HepG2 (cell line): Measurements from ENCODE around the gene CRLF3. TPM values are rescaled to one million over a fixed set of nuclear protein-coding genes. Genes with fewer than 3 reads are reported as not detected.

Experiments used
- ATAC-seq: fragments of 200-7000 bp; cut with Tn5 transposase; 3 replicates; pipeline ENCODE4 v1.9.1; 2020; ENCODE audit warnings: mild to moderate bottlenecking, moderate library complexity
- BruUV-seq: library from RNA; stranded (reverse); fragments of 400-500 nt; replicated peaks from 2 replicates; lab custom pipeline; 2021; lab: Mats Ljungman, UMichigan
- CTCF ChIA-PET: fragments of 300-600 bp; formaldehyde crosslinking; extraction: SDS; loops from one replicate; lab custom pipeline; 2021; ENCODE audit warnings: low total read pairs, inconsistent platforms, low intra/inter-chr PET ratio; lab: Yijun Ruan, JAX
- POLR2A ChIA-PET: fragments of 350-600 bp; sonication (Branson Sonifier 250); formaldehyde crosslinking; loops from one replicate; lab custom pipeline; 2020; ENCODE audit warnings: antibody characterized with exemption, inconsistent platforms; lab: Yijun Ruan, JAX
- DNase-seq: peaks from one replicate; pipeline ENCODE4 v3.0.0-alpha.2; 2015; ENCODE audit warnings: low spot score
- FAIRE-seq: peaks from 3 replicates; lab custom pipeline; 2011; peaks lifted over from hg19 to GRCh38; lab: Jason Lieb, UNC
- H2AFZ ChIP-seq: one replicate; pipeline ENCODE4 v1.6.1; 2011; ENCODE audit warnings: low read length, inconsistent platforms
- H3K27ac ChIP-seq: fragments of 300-600 bp; 3 replicates; pipeline ENCODE4 v1.8.0; 2011; ENCODE audit warnings: mixed run types, mild to moderate bottlenecking, mixed read lengths, low read length, inconsistent platforms; ENCODE audit not compliant: insufficient read depth; ENCODE audit errors: extremely low read length
- H3K27me3 ChIP-seq, 2 experiments: fragments of 200-600 bp in 1 of 2; 2 replicates in 1 of 2; 3 replicates in 1 of 2; pipeline versions ENCODE4 v1.6.0 to v1.8.0; 2011; ENCODE audit warnings: low read length in 2 of 2, mild to moderate bottlenecking in 2 of 2, moderate library complexity in 2 of 2, inconsistent platforms in 1 of 2; ENCODE audit not compliant: insufficient read depth in 2 of 2, control insufficient read depth in 1 of 2
- H3K36me3 ChIP-seq, 2 experiments: fragments of 200-600 bp in 1 of 2; replicated peaks in 1 of 2; 2 replicates in 1 of 2; 3 replicates in 1 of 2; pipeline versions ENCODE4 v1.5.1 to v1.8.0; 2011; ENCODE audit warnings: low read length in 2 of 2, inconsistent platforms in 1 of 2; ENCODE audit not compliant: insufficient read depth in 2 of 2, control insufficient read depth in 1 of 2
- H3K4me1 ChIP-seq: 2 replicates; pipeline ENCODE4 v1.5.1; 2012; ENCODE audit warnings: low read length, inconsistent platforms; ENCODE audit not compliant: insufficient read depth
- H3K4me2 ChIP-seq: 2 replicates; pipeline ENCODE4 v1.6.0; 2011; ENCODE audit warnings: low read depth, low read length, inconsistent platforms
- H3K4me3 ChIP-seq, 3 experiments: fragments of 200-600 bp in 1 of 3; sonication (generic), shearing (Covaris generic) in 1 of 3; replicated peaks in 1 of 3; 2 replicates each; pipeline ENCODE4 v1.5.1; 2011 to 2016; ENCODE audit warnings: low read length in 3 of 3, inconsistent platforms in 2 of 3, low read depth in 2 of 3, mild to moderate bottlenecking in 2 of 3, control low read depth in 1 of 3, mixed read lengths in 1 of 3; ENCODE audit not compliant: insufficient read depth in 1 of 3
- H3K79me2 ChIP-seq: one replicate; pipeline ENCODE4 v1.6.1; 2011; ENCODE audit warnings: low read length, inconsistent platforms; ENCODE audit not compliant: insufficient read depth
- H3K9ac ChIP-seq: 2 replicates; pipeline ENCODE4 v1.6.0; 2011; ENCODE audit warnings: mild to moderate bottlenecking, low read depth, low read length, inconsistent platforms; ENCODE audit not compliant: insufficient read depth
- H3K9me3 ChIP-seq: 2 replicates; pipeline ENCODE4 v1.5.1; 2012; ENCODE audit warnings: mild to moderate bottlenecking, low read length
- H4K20me1 ChIP-seq: 2 replicates; pipeline ENCODE4 v1.6.0; 2011; ENCODE audit warnings: inconsistent platforms, mild to moderate bottlenecking, low read length, moderate library complexity; ENCODE audit not compliant: insufficient read depth
- AGO2 ChIP-seq: fragments of 200-400 bp; formaldehyde crosslinking; optimal IDR thresholded peaks from 2 replicates; pipeline ENCODE3; 2017; ENCODE audit warnings: mild to moderate bottlenecking, low read depth, low read length, moderate library complexity
- NR2C2 ChIP-seq: sonication (generic); formaldehyde crosslinking; IDR thresholded peaks from 2 replicates; pipeline ENCODE4 v1.4.0; 2020; ENCODE audit warnings: missing genetic modification reagents, mild to moderate bottlenecking, moderate library complexity, borderline replicate concordance
- RBM22 ChIP-seq: fragments of 200-400 bp; formaldehyde crosslinking; optimal IDR thresholded peaks from 2 replicates; pipeline ENCODE3; 2017; ENCODE audit warnings: mild to moderate bottlenecking, low read length, moderate library complexity
- STAT6 ChIP-seq: sonication (generic); formaldehyde crosslinking; IDR thresholded peaks from 2 replicates; pipeline ENCODE4 v1.4.0; 2020; ENCODE audit warnings: missing genetic modification reagents, mild to moderate bottlenecking, borderline replicate concordance
- WGBS: methylation state at CpG from one replicate; pipeline ENCODE4 v1.1.6; 2017; ENCODE audit warnings: low lambda C conversion rate; 5-methylcytosine and 5-hydroxymethylcytosine counted together
- in situ Hi-C: cut with HindIII; loops from 2 replicates; pipeline ENCODE4 v1.10.0; 2017; ENCODE audit warnings: low pct_unique_long_range_greater_than_20kb; ENCODE audit not compliant: extremely low pct_ligation_motif_present
- intact Hi-C: fragments of 100-400 bp; cut with micrococcal nuclease; formaldehyde crosslinking; loops from one replicate; pipeline ENCODE4 v1.10.0; 2022; ENCODE audit not compliant: unreplicated experiment
- polyA plus RNA-seq, 8 experiments: library from polyadenylated mRNA; depleted of rRNA in 3 of 8; stranded (reverse) in 7 of 8; unstranded in 1 of 8; fragments of >200 nt; fragmentation: Illumina TruSeq in 4 of 8; extraction: Trizol in 4 of 8; gene quantifications; 2 replicates each; pipeline versions ENCODE4 v1.2.1 to v1.2.3, GENCODE V29; 2011 to 2016; ENCODE audit warnings: low read depth in 4 of 8, missing spikeins in 1 of 8, mixed read lengths in 1 of 8; ENCODE audit not compliant: insufficient read depth in 1 of 8
- total RNA-seq, 5 experiments: library from RNA; depleted of rRNA; stranded (reverse); fragments of >200 nt; fragmentation: Illumina TruSeq; extraction: Trizol; gene quantifications; 2 replicates each; pipeline ENCODE4 v1.2.3, GENCODE V29; 2016; ENCODE audit warnings: low read depth in 1 of 5

The CRLF3 gene
- total and polyA plus RNA-seq, 2 of the 13 experiments (the other 11 are each of a cell fraction or from before 2014, with no cell fraction given): 6.4 to 9.1 TPM

GRCh38 chr17:30793282-30793977 lies 31.1 kb downstream of the CRLF3 start:
- BruUV-seq: no TSS peak
- CTCF ChIA-PET: no interaction called here
- no peak for DNase-seq
- no peak for FAIRE-seq
- no peaks in the 10 kb centered on the region for H3K79me2 ChIP-seq
- H3K4me2 ChIP-seq: no peak overlapping the region
- ATAC-seq: peak; percentile 17; the same call in 1 of the 3 replicates
- no peaks in the 10 kb centered on the region for H3K27me3 ChIP-seq
- H3K4me1 ChIP-seq: no peaks in the 10 kb centered on the region
- peak; percentile 48 for TF ChIP-seq AGO2
- peak; percentile 54 for TF ChIP-seq RBM22
- no peak for TF ChIP-seq STAT6 (CRISPR knock-in tag)
- TF ChIP-seq NR2C2 (CRISPR knock-in tag): no peak
- H3K27ac ChIP-seq: no peak overlapping the region
- POLR2A ChIA-PET: no interaction called here
- 96% methylated on average over 9 of the region's 9 CpGs for WGBS
- intact Hi-C loops: no loop called here
- no peaks in the 10 kb centered on the region for H3K9me3 ChIP-seq
- no peak overlapping the region for H3K4me3 ChIP-seq
- no peak overlapping the region for H2AFZ ChIP-seq
- H3K9ac ChIP-seq: no peak overlapping the region
- in situ Hi-C loops: no loop called here
- no peaks in the 10 kb centered on the region for H4K20me1 ChIP-seq
- H3K36me3 ChIP-seq: peaks cover 3 to 25% of the 10 kb centered on the region in 2 experiments; a peak in 4 of 5 replicates
